ENCODE measurements around the gene TGFBR3L. TPM values are rescaled to one million over a fixed set of nuclear protein-coding genes. Genes with fewer than 3 reads are reported as not detected.
A peak's percentile ranks its signal among the peaks of the same experiment; 100 is the strongest.

The TGFBR3L gene
- total and polyA plus RNA-seq, 2 donors (not counting 3 experiments of a cell fraction or from before 2014, with no cell fraction given) = 0.35 TPM; not detected in 1

DNA sequence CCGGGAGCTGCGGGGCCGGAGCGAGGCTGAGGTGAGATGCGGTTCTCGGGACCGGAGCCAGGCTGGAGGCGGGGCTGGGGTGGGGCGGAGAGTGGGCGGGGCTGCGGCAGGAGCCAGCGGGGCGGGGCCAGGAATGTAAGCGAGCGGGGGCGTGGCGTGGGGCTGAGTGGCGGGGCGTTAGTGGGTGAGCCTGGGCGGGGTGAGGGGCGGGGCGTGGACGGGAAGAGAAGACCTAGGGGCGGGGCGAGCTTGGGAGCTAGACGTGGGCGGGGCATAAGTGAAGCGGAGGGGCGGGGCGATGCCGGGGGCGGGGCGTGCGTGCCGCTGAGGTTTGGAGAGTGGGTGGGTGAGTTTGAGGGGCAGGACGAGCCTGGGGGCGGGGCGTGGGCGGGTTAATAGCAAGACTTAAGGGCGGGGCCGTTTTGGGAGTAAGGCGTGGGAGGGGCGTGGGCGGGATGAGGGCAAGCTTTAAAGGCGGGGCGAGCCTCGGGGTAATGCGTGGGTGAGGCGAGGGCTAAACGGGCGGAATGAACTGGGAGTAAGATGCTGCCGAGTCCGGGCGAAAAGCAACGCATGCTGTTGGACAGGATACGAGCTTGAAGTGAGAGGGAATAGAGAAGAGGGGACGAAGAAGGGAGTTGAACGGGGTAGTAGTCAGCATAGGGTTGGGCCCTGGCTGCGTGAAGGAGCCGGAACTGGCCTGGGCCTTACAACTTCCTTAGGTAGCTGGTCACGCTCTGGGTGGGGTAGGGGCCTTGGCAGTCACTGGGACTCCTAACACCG, 6.1 kb downstream of the TGFBR3L start:
- no peaks in the 10 kb centered on the region for H4K20me1 ChIP-seq (replicated peaks; ENCODE audit: control insufficient read depth, extremely low read depth, insufficient read depth, low read length)
- no peaks in the 10 kb centered on the region for H3K79me2 ChIP-seq (ENCODE audit: control insufficient read depth, insufficient read depth, low read length)
- H3K27me3 ChIP-seq (ENCODE audit: control insufficient read depth in 2 of 2, insufficient read depth in 2 of 2, low read length in 2 of 2) = peaks cover 13 to 29% of the 10 kb centered on the region in 2 experiments
- no peaks in the 10 kb centered on the region for H3K9me3 ChIP-seq (replicated peaks; ENCODE audit: control insufficient read depth, insufficient read depth, low read length)
- H3K9ac ChIP-seq (replicated peaks; ENCODE audit: extremely low read depth, insufficient read depth, low read length) = peak overlapping the region; percentile 19
- peak overlapping the region; percentile 82 for H3K4me2 ChIP-seq (ENCODE audit: insufficient read depth, low read length)
- dilution Hi-C loops (cut with MboI; ENCODE audit: extremely low pct_ligation_motif_present, low sequenced_read_pairs) = no loop called here
- no peaks in the 10 kb centered on the region for H3K9me1 ChIP-seq (replicated peaks; ENCODE audit: control insufficient read depth, extremely low read depth, insufficient read depth, low read length)
- H2AFZ ChIP-seq (ENCODE audit: low read depth, low read length) = peak overlapping the region; percentile 84
- H3K36me3 ChIP-seq (ENCODE audit: control insufficient read depth in 2 of 2, extremely low read depth in 1 of 2, insufficient read depth in 2 of 2, low read length in 2 of 2) = peaks cover 0 to 5% of the 10 kb centered on the region in 2 experiments
- H3K27ac ChIP-seq (ENCODE audit: insufficient read depth, low read depth, low read length) = peak overlapping the region; percentile 13
- H3K4me3 ChIP-seq (replicated peaks in 1 of 3; ENCODE audit: insufficient read depth in 1 of 3, low read depth in 1 of 3, low read length in 3 of 3) = peak overlapping the region; percentile 61 to 79 (median 63)
- peaks cover 22% of the 10 kb centered on the region for H3K4me1 ChIP-seq (ENCODE audit: control insufficient read depth, extremely low read depth, insufficient read depth, low read length)
- no peak for TF ChIP-seq GATA2 (IDR thresholded peaks at IDR 0.05; ENCODE audit: insufficient read depth, insufficient read length, low read depth, low read length)
- peak; percentile 74 for TF ChIP-seq POLR2AphosphoS5 (IDR thresholded peaks at IDR 0.05; ENCODE audit: insufficient read depth, low read depth, low read length)
- TF ChIP-seq, protein P1, sequence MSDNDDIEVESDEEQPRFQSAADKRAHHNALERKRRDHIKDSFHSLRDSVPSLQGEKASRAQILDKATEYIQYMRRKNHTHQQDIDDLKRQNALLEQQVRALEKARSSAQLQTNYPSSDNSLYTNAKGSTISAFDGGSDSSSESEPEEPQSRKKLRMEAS (IDR thresholded peaks at IDR 0.05; ENCODE audit: insufficient read depth, insufficient read length) = no peak
- TF ChIP-seq POLR2A (IDR thresholded peaks at IDR 0.05; ENCODE audit: low read depth, low read length) = no peak
- peak; percentile 96 for DNase-seq (ENCODE audit: low read depth, low spot score)
- peak; percentile 96 for FAIRE-seq
- intact Hi-C loops (cut with micrococcal nuclease) = loop anchor here (1.0 to 5.0 kb wide), 5 partner anchors 17 to 291 kb away; partner anchors contain the start of genes MAP2K7, PET100, TIMM44 and TRAPPC5
- CTCF ChIA-PET = interaction anchor here (0.6 to 5.1 kb wide), 15 partner anchors 8 to 352 kb away, joined by 3 to 34 read pairs (median 7); partner anchors contain the start of genes MAP2K7 and TIMM44
- BruUV-seq (replicated peaks) = no TSS peak
- POLR2A ChIA-PET = interaction anchor here (0.5 to 2.1 kb wide), 7 partner anchors 8 to 317 kb away, joined by 3 to 13 read pairs (median 4); partner anchors contain the start of genes MAP2K7 and TIMM44
